ENCODE measurements around the gene DOCK4.
A peak's percentile ranks its signal among the peaks of the same experiment; 100 is the strongest.
"Not testable (repeated sequence)": the region's sequence is repeated elsewhere in the genome, so short reads cannot be mapped to it uniquely, and the experiment has no call there.

DOCK4 gene

DNA sequence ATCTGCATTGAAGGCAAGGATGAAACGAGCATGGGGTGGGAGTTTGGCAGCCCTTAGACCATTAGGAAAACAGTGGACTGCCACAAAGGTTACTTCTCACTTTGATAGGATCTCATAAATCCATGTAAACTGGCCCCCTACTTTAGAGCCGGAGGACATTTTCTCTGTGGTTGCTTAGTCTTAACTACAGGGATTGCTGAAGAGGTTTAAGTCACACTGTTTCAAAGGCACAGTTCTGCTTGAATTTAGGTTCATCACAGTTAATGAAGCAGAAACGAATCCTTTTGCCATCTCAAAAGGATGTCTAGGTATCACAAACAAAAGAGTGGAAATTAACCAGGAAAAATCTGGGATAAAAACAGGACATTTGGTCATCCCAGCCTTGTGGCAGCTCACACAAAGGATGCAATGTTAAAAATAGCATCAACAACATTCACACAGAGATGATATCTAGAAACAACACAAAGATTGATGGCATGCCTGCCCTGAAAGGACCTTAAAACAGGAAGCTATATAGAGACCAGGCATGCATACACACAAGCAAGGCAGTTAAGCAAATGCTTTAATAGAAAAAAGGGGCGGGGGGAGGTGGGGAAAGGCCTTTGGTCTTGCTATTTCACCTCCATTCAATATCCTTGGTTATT is 74.0 kb downstream of the DOCK4 start:
- DNase-seq (ENCODE audit: low read depth): no peak

DNA sequence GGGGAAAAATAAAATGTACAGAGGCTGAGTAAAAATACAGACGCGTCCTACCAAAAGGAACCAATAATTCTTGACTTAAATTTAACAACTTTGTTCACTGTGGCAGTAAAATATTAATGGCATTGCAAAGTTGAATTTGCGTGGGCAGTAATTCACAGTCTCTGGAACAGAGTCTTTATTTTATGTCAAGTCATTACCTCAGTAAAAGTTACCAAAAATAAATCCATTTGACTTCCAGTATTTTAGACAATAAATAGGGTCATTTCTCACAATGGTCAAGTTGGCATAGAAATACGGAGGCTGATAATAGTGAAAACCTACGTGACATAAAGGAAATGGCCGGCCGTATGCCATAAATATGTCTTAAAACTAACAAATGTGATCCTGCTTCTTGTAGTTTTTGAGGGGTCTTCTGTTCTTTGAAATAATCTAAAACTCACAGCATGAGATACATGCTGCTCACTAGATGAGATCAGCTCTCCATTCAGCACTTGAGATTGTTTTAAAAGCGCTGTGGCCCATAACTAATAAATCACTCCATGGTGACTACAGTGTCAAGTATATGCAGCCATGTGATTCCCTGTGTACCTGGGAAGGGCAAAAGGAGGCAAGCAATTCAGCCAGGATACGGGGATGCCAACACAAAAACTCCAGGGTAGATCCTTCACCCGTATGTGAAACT is 75.3 kb downstream of the DOCK4 start:
- DNase-seq (ENCODE audit: low read depth): no peak

DNA sequence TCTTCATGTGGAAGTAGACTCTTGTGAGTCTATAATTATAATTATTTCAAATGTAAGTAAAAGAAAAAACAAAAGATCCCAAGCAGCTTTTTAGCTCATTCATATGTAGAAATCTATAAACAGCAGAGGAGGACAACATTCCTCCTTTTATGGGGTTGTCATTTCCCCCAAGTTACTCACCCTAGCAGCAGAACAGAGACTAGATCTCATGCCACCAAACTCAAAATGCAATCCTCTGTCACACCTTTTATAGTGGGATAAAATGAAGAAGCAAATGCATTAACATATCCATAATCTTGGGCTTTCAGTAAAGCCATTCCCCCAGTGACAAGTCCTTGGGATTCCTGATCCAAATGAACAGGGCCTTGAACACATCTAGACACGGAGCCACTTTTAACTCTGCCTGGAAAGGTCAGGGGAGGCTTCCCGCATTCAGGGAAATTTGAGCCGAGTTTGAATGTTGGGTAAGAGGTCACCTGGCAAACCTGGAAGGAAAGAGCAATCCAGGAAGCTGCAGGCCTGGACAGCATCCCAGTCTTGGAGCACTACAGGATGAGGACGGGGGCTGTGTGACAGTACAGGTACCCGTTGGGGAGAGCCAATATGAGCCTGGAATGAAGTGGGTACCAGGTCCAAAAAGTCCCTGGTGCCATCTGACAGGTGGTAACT is 76.4 kb downstream of the DOCK4 start:
- DNase-seq (ENCODE audit: low read depth): no peak

DNA sequence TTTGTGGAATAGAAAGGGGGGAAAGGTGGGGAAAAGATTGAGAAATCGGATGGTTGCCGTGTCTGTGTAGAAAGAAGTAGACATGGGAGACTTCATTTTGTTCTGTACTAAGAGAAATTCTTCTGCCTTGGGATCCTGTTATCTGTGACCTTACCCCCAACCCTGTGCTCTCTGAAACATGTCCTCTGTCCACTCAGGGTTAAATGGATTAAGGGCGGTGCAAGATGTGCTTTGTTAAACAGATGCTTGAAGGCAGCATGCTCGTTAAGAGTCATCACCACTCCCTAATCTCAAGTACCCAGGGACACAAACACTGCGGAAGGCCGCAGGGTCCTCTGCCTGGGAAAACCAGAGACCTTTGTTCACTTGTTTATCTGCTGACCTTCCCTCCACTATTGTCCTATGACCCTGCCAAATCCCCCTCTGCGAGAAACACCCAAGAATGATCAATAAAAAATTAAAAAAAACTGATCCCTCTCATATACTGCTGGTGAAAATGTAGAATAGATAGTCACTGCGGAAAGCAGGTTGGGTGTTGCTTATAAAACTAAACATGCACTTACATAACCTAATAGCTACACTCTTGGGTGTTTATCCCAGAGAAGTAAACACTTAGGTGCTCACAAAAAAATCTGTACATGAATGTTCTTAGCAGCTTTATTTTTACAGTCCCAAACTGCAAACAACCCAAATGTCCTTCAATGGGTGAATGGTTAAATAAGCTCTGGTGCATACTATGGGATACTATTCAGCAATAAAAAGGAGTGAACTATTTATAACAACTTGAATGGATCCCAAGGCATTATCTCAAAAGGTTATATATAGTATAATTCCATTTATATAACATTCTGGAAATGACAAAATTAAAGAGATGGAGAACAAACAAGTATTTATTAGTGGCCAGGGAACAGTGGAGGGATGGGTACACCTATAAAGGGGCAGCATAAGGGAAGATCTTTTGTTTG is 77.5 kb downstream of the DOCK4 start:
- not testable (repeated sequence) for DNase-seq (ENCODE audit: low read depth)

DNA sequence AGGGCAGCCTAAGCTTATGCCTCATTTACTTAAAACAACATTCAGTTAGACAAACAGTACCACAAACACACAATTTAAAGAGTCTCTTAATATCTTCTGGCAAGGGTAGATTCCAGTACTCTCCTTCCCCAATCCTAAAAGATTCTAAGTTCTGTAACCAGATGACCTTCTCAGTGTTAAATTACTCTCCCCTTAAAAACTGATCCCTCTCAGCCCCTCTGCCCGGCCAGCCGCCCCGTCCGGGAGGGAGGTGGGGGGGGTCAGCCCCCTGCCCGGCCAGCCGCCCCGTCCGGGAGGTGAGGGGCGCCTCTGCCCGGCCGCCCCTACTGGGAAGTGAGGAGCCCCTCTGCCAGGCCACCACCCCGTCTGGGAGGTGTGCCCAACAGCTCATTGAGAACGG is 78.2 kb downstream of the DOCK4 start:
- not testable (repeated sequence) for DNase-seq (ENCODE audit: low read depth)

DNA sequence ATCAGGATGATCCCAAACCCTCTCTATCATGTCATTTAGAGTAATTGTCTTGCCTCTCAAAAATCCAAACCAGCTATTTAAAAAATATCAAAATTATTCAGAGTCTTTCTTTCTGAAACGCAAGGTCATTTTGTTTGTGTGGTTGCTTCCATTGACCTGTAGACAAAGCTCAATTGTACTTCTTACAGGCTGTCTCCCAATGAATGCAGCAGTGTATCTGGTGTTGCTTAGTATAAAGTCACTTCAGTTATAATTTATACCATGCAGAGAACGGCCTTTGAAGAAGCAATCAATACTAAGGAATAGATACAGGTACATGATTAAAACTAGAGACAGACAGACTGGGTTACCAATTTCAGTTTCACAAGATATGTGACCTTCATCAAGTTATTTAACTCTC is 80.9 kb downstream of the DOCK4 start:
- DNase-seq (ENCODE audit: low read depth): no peak

DNA sequence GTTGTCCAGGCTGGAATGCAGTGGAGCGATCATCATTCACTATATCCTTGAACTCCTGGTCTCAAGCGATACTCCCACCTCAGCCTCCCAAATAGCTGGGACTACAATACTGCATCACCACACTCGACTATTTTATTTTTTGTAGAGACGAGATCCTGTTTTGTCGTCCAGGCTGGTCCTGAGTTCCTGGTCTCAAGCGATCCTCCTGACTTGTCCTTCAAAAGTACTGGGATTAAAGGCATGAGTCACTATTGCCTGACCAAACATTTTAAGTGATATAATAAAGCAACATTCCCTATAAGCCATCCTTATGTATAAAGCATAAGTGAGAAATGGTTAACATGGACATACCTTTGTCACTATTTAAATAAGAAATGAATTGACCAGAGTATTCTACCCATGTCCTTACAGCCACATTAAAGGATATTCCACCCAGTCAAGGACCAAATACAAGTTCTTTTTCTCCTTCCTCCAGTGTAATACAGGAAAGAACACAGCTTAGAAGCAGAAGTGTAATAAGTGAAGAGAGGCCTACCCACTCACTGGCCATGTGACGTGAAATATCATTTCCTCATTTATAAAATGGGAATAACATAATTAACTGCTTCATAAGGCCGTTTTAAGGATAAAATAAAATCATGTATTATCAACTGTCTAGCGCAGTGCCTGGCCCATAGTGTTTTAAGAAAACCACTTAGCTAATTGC is 82.0 kb downstream of the DOCK4 start:
- DNase-seq (ENCODE audit: low read depth): no peak

DNA sequence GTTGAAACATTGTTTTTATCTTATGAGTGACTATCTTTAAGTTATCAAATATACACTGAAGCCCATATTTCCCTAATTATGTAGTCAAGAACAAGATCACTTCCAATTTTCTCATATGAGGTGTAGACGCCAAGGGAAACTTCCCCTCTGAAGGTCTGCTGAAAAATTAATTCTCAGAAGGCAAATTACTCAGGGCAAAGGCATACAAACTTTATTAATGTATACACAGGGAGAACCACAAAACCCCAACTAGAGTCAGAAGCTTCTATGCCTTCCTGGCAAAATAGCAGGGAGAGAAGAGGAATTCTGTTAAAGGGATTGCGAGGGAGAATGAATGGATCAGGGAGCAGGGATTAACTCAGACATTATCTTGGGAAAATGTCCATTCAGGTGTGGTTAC is 83.4 kb downstream of the DOCK4 start:
- DNase-seq (ENCODE audit: low read depth): no peak

DNA sequence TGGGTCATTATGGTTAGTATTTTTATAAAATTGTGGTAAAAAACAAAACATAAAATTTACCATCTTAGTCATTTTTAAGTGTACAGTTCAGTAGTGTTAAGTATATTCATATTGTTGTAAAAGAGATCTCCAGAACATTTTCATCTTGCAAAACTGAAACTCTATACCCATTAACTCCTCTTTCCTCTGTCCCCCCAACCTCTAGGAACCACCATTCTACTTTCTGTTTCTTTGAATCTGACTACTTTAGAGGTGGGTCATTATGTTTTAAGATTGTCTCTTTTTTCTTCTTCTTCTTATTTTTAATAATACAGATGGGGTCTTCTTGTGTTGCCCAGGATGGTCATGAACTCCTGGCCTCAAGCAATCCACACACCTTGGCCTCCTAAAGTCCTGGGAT is 84.1 kb downstream of the DOCK4 start:
- no peak for DNase-seq (ENCODE audit: low read depth)

DNA sequence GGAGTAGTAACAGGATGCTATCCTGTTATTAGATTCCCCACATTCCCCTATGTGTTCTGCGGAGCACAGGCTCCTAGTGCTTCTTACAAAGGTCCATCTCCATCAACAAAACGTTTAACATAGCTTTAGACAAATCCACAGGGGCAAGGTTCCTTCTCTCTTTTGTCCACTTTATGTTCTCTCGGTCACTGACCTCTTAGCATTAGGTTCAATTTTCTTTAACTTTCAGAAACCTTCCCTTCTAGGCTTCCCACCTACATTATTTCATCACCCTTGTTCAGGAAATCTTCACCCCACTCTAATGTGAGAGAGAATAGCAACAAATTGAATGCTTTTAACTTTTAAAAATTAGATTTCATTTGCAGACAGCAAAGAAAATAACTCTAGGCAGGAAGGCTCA is 84.9 kb downstream of the DOCK4 start:
- DNase-seq (ENCODE audit: low read depth): no peak

DNA sequence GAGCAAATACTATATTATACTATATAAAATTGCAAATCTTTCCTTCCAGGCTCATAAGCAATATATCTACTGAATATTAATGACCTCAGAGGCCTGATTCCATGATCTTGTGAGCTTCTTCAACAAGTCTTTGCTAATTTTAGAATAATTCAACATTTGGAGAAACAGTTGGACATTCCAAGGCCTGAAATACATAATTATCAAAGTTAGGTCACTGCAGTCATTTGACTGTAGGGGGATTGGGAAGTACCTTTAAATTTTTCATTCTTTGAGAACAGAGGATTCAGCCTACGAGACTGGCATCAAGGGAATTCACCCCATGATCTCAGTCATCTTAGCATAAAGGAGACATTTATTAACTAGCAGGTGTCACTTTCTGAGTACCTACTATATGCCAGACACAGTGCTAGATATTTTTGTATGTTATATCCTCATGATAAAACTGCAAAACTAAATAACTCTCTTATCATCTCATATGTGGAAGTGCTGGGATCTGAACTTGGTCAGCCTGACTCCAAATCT is 85.4 kb downstream of the DOCK4 start:
- no peak for DNase-seq (ENCODE audit: low read depth)

DNA sequence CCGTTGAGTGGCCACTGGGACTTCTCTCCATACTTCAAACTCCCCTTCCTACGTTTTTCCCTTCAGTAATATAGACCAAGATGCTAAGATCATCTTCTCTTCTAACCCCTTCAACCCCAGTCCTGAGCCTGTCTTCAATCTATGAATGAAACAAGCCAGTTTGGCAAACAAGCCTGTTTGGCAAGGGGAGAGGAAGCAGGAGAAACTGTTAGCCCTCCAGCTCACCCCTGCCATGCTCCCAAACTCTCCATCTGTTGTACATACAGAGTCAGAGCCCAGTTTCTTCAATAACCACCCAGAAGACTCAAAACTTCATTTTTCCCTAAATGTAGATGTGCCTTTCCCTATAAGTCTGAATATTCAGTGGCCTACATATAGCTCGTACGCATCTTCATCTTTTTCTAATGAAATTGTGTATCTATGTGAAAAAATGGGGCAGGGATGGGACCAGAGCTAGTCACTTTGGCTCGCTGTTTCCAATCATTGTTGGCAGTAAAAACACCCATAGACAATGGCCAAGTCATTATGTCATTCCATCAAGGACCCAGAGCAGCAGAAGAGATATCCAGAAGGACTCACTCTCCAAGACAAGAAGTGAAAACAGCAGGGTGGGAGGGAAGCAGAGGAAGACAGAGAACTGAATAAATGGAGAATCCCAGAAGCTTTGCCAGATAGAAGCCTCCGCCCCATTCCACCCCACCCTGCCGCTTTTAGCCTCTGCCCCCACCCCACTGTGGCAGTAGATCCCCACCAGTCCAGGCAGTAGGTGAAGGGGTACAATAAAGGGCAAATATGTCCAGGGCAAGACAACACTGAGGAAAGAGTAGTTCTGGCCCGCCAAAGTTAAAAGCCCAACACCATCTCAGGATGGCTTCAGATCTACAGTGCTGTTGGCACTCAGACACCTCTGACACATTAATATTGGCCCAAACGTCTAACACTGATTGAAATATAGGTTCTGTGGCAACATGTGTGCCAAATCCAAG is 87.3 kb downstream of the DOCK4 start:
- no peak for DNase-seq (ENCODE audit: low read depth)

DNA sequence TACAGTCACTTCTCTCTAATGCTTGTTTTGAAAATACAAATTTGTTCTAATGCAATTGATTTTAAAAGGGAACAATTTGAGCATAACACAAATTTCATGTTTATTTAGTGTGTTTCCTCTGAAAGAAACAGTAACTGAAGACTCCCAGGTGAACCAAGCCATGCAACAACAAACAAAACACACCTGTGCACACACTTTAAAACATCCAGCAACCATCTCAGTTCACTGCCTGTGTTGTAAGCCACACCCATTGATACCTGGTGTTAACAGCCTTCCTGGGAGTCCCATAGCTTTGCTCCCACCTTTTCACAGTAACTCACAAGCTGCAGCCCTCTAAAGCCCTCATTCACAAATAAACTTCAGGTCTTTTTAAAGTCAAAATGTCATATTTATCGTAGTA is 89.3 kb downstream of the DOCK4 start:
- no peak for DNase-seq (ENCODE audit: low read depth)

DNA sequence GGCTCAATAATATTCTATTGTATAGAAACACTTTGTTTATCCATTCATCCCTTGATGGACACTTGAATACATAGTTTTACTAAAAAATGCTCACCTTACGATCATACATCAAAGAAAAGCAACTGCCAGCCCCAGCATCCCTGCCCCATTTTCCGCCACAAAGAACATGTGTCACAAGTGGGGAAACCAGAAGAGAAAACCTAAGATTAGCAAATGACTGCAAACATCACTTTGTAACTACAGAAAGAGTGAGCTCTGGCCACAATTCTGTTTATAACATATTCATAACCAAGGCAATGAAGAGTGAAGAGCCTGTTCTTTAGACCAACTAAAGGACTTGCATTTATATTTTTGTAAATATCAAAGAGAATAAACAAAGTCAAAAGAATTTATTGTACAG is 89.8 kb downstream of the DOCK4 start:
- DNase-seq (ENCODE audit: low read depth): no peak

DNA sequence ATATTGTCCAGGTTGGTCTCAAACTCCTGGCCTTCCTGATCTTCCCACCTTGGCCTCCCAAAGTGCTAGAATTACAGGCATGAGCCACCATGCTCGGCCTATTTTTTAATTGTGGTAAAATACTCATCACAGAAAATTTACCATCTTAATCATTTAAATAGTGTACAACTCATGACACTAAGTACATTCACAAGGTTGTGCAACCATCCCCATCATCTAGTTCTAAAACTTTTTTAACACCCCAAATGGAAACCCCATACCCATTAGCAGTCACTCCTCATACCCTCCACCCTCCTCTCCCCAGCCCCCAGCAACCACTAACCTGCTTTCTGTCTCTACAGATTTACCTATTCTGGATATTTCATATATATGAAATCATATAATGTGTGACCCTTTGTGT is 90.3 kb downstream of the DOCK4 start:
- DNase-seq (ENCODE audit: low read depth): no peak

DNA sequence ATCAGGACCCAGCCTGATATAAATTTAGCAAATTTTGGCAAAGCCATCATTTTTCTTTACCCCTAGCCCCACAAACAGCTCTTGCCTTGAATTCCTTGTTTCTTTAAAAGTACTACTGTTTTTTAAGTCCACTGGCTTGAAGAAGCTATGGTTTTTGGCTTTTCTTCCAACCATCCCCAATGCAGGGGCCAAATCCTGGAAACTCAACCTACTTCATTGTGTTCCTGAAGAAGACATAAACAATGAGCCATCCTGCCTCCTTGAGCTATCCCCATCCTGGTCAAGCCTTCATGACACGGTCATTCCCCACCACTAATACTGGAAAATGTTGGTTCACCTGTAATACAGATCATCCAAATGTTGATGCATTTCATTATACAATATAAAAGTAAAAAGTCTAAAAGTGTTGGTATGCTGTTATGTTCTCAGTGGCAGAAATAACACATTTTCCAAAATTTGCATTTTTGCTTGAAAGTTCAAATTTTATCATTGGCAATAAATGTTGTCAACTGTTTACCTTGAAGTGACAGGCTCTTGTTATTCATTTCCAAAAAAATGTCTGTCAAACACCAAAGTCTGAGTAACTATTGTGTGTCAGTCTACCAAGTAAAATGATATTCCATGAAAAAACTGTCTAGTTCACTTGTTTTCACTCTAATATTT is 92.2 kb downstream of the DOCK4 start:
- DNase-seq (ENCODE audit: low read depth): no peak

DNA sequence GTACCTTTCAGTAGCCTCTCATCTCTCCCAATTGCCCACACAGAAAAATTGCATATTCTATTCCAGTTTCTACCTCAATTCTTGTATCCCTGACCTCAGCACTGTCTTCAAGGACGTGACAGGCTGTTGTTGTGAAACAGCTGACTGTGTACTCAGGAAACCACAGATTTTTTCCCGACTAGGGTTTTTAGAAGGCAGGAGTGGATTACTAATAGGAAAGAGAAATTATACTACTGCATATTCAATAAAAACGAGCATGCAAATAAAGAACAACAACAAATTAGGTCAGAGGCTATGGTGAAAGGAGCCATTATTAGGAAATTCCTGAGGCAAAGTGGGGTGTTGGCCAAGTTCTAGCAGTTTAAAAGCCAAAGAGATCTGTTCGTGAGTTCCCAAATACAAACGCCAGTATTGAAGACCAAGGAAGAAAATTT is 93.4 kb downstream of the DOCK4 start:
- DNase-seq (ENCODE audit: low read depth): peak; percentile 54

DNA sequence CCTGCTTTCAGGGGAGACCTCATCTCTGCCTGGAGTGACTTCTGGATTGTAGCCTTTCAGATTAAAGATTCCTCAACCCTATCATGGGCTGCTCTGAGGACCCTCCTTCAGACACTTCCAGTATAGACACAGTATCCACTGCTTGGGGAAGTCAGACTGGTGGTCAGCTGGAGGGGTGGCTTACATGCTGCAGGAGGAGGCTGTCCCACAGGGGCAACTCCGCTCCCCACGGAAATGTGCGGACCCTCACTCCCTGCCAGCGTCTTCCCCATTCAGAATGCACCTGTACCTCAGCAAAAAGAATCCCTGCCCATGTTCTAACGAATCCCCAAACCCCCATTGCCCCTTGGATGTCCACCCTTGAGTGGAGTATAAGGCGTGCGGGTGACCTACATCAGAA is 95.5 kb downstream of the DOCK4 start:
- no peak for DNase-seq (ENCODE audit: low read depth)

DNA sequence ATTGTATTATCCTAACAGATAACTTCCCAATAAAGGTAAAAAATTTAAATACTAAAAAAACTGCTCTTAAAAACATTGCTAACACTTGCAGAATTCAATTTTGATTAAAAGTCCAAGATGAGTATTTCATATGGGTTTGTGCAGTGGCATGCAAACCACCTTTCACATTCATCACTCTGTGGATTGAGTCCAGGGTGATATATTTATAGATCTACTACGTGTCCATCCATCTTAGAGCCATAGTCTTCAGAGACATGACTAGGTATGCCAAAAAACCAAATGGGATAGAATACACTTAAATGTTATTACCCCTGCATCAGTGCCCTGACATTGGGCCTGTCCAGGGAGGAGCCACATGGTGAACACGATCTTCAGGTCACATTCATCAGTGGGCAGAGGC is 96.0 kb downstream of the DOCK4 start:
- no peak for DNase-seq (ENCODE audit: low read depth)

DNA sequence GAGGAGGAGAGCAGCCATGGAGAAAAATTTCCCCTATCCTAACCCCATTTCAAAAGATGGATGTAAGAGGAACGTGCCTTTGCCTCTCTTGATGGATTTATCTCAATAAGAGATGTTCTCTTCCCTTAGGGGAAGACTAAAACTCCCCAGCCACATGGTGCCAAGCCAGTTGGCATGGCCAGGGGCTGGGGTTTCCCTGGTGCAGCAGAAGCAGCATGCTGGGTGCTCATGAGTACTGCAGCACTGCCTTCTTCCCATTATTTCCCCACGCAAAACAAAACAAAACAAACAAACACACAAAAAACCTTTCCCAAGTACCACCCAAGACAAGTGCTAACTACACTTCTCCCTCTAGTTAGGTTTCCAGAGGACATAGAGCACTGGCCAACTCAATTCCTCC is 97.2 kb downstream of the DOCK4 start:
- DNase-seq (ENCODE audit: low read depth): no peak
